Prostate gland (tissue), 2 donors: ENCODE results near the gene TNRC6B. TPM values are rescaled to one million over a fixed set of nuclear protein-coding genes. Genes with fewer than 3 reads are reported as not detected.
A peak's percentile ranks its signal among the peaks of the same experiment; 100 is the strongest.
"Not testable (repeated sequence)": the region's sequence is repeated elsewhere in the genome, so short reads cannot be mapped to it uniquely, and the experiment has no call there.

ENCODE experiments used
- DNase-seq: peaks from one replicate; pipeline ENCODE4 v3.0.0-alpha.2; 2019; ENCODE audit warnings: low spot score
- H3K27ac ChIP-seq, 2 donors: fragments of 200-600 bp; sonication (generic); 2 replicates each; pipeline ENCODE4 v1.5.1; 2017 to 2019
- H3K27me3 ChIP-seq: fragments of 200-600 bp; sonication (generic); replicated peaks from 2 replicates; pipeline ENCODE4 v1.5.1; 2019; ENCODE audit not compliant: insufficient read depth
- H3K36me3 ChIP-seq, 2 donors: fragments of 200-600 bp; sonication (generic); 1 replicate in 1 of 2; 2 replicates in 1 of 2; pipeline versions ENCODE4 v1.5.1 to v1.8.1; 2017 to 2019
- H3K4me1 ChIP-seq: fragments of 200-600 bp; sonication (generic); replicated peaks from 2 replicates; pipeline ENCODE4 v1.5.1; 2019
- H3K4me3 ChIP-seq, 2 donors: fragments of 200-600 bp; sonication (generic); 2 replicates each; pipeline ENCODE4 v1.5.1; 2017 to 2019
- H3K9me3 ChIP-seq: fragments of 200-600 bp; sonication (generic); 2 replicates; pipeline ENCODE4 v1.5.1; 2017
- POLR2A ChIP-seq: fragments of 450-650 bp; IDR thresholded peaks from one replicate; pipeline ENCODE4 v1.6.1; 2016; ENCODE audit warnings: antibody characterized with exemption, mild to moderate bottlenecking
- POLR2AphosphoS5 ChIP-seq: sonication (generic); formaldehyde crosslinking; IDR thresholded peaks from one replicate; pipeline ENCODE4 v1.6.1; 2017; ENCODE audit warnings: antibody characterized with exemption
- WGBS: methylation state at CpG from one replicate; pipeline ENCODE4 v1.1.5; 2018; 5-methylcytosine and 5-hydroxymethylcytosine counted together
- intact Hi-C: fragments of 100-400 bp; cut with DNase I; formaldehyde crosslinking; loops from one replicate; pipeline ENCODE4 v1.14.2; 2022
- total RNA-seq, 2 donors: library from RNA; depleted of rRNA; stranded (reverse); fragments of >200 nt; gene quantifications; one replicate each; pipeline ENCODE4 v1.1.0, GENCODE V29; 2016
- TF ChIP-seq, protein P1 (sequence below), 4 experiments: fragments of 200-600 bp in 2 of 4; fragments of 450-650 bp in 2 of 4; sonication (generic) in 2 of 4; IDR thresholded peaks; 1 replicate in 3 of 4; 2 replicates in 1 of 4; pipeline ENCODE4 v1.5.1; 2016 to 2019; ENCODE audit warnings: antibody characterized with exemption in 4 of 4, mild to moderate bottlenecking in 2 of 4, moderate library complexity in 2 of 4

The TNRC6B gene
- total RNA-seq, 2 donors from 2014 or later = 43.8 to 118 TPM

DNA sequence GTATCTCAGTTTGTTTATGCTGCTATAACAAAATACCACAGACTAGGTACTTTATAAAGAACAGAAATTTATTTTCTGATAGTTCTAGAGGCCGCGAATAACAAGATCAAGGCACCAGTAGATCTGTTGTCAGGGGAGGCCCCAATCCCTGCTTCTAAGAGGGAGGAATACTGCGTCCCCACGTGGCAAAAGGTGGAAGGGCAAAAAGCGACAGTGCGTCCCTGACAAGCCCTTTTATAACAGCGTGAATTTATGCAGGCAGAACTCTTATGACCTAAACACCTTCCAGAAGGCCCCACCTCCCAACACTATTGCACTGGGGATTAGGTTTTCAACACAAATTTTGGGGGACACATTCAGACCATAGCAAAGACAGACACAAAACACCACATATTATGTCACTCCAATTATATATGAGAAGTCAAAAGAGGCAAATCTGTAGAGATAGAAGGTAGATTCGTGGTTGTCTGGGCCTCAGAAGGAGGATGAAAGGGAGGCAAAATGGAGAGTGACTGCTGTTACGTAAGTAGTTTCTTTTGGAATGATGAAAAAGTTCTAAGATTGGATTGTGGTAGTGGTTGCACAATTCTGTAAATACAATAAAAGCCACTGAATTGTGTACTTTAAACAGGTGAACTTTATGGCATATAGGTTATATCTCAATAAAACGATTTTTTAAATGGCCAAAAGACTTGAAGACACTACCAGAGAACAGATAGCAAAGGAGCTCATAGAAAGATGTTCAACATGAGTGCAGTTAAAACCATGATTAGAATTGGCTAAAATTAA is 30.1 kb upstream of the TNRC6B start:
- Histone ChIP-seq H3K27ac (no peak overlapping the region), H3K4me1 (no peaks in the 10 kb centered on the region), H3K9me3 (no peaks in the 10 kb centered on the region), H3K27me3 (no peaks in the 10 kb centered on the region), H3K36me3 (no peaks in the 10 kb centered on the region), H3K4me3 (no peak overlapping the region)
- no peak for TF ChIP-seq POLR2AphosphoS5
- no peak for TF ChIP-seq POLR2A
- TF ChIP-seq, protein P1, sequence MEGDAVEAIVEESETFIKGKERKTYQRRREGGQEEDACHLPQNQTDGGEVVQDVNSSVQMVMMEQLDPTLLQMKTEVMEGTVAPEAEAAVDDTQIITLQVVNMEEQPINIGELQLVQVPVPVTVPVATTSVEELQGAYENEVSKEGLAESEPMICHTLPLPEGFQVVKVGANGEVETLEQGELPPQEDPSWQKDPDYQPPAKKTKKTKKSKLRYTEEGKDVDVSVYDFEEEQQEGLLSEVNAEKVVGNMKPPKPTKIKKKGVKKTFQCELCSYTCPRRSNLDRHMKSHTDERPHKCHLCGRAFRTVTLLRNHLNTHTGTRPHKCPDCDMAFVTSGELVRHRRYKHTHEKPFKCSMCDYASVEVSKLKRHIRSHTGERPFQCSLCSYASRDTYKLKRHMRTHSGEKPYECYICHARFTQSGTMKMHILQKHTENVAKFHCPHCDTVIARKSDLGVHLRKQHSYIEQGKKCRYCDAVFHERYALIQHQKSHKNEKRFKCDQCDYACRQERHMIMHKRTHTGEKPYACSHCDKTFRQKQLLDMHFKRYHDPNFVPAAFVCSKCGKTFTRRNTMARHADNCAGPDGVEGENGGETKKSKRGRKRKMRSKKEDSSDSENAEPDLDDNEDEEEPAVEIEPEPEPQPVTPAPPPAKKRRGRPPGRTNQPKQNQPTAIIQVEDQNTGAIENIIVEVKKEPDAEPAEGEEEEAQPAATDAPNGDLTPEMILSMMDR (IDR thresholded peaks at IDR 0.05) = no peak
- DNase-seq = no peak
- intact Hi-C loops = no loop called here
- 80% methylated on average over 10 of the region's 10 CpGs for WGBS

DNA sequence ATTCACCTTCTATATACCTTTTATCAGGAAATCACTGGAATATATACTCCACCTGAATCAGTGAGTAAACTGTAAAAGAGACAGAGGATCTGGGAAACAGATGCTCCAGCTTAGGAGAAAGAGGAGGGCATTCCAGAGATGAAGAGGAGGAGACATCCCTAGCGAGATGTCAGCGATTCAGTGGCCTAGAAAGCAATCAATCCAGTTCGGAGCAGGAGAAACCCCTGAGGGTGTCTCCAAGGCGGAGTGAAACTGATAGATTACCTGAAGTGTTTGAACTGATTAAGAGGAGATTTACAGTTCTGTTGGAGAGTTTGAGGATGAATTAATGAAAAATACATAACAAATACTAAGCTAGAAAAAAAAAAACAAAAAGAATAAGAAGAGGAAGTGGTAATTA is 24.5 kb upstream of the TNRC6B start:
- no peak for DNase-seq
- WGBS = 83% methylated on average over 4 of the region's 4 CpGs

DNA sequence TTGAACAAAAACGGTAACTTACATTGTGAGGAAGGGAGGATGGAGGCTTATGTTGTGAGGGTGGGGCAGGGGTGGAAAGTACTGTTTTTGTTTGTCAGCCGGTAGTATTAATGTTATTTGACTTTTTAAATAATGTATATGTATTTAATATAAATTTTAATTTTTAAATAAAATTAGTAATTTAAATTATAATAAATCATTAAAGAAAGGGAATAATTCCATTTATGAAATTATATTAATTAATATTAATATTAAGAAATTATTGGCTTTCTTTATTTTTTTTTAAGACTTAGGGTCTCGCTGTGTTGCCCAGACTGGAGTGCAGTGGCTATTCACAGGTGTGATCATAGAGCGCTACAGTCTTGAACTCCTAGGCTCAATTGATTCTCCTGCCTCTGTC is 24.0 kb upstream of the TNRC6B start:
- H3K36me3 ChIP-seq = no peaks in the 10 kb centered on the region
- H3K9me3 ChIP-seq = no peaks in the 10 kb centered on the region
- no peak for TF ChIP-seq POLR2A
- TF ChIP-seq, protein P1 (IDR thresholded peaks at IDR 0.05) = no peak
- TF ChIP-seq POLR2AphosphoS5 = no peak
- no peak for DNase-seq
- WGBS = 86% methylated on average over 4 of the region's 4 CpGs
- H3K27ac ChIP-seq = no peak overlapping the region
- H3K27me3 ChIP-seq = no peaks in the 10 kb centered on the region
- no peak overlapping the region for H3K4me3 ChIP-seq
- intact Hi-C loops = no loop called here
- no peaks in the 10 kb centered on the region for H3K4me1 ChIP-seq

More for the DNA sequence above, 24.5 kb upstream of the TNRC6B start:
- Histone ChIP-seq H3K27me3 (no peaks in the 10 kb centered on the region), H3K27ac (no peak overlapping the region), H3K9me3 (no peaks in the 10 kb centered on the region), H3K4me3 (no peak overlapping the region), H3K4me1 (no peaks in the 10 kb centered on the region), H3K36me3 (no peaks in the 10 kb centered on the region)
- intact Hi-C loops = no loop called here
- TF ChIP-seq, protein P1 (IDR thresholded peaks at IDR 0.05) = no peak
- TF ChIP-seq POLR2AphosphoS5 (no peak), POLR2A (no peak)

DNA sequence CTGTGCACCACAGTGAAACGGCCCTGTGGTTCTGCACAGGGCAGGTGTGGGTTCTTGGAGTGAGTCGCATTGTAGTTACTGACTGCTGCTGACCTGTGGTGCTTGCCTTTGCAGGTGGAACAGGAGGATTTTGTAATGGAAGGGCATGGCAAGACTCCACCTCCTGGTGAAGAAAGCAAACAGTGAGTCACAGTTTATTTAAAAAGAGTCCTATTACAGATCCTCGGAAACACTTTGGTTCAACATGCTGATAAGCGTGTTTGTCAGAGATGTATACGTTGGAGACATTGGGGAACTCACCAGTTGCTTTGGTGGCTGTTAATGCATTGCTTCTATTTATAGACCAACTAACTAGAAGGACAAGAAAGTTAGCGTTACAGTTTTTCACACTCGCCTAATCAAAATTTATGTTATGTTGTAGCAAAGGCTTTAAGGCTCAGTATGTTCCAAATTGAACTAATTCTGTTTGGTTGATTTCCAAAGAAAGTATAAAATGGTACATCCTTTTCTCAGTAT is 21.7 kb upstream of the TNRC6B start:
- intact Hi-C loops = no loop called here
- Histone ChIP-seq H3K27me3 (no peaks in the 10 kb centered on the region), H3K4me3 (no peak overlapping the region), H3K9me3 (no peaks in the 10 kb centered on the region), H3K36me3 (no peaks in the 10 kb centered on the region), H3K4me1 (no peaks in the 10 kb centered on the region), H3K27ac (peak overlapping the region; percentile 17 to 35)
- DNase-seq = peak; percentile 72
- TF ChIP-seq, protein P1 (IDR thresholded peaks at IDR 0.05) = peak in 3 of 4 experiments; percentile 12 to 51 (median 50)
- TF ChIP-seq POLR2AphosphoS5 = peak; percentile 87
- no peak for TF ChIP-seq POLR2A
- WGBS = 22% methylated on average over 7 of the region's 7 CpGs

DNA sequence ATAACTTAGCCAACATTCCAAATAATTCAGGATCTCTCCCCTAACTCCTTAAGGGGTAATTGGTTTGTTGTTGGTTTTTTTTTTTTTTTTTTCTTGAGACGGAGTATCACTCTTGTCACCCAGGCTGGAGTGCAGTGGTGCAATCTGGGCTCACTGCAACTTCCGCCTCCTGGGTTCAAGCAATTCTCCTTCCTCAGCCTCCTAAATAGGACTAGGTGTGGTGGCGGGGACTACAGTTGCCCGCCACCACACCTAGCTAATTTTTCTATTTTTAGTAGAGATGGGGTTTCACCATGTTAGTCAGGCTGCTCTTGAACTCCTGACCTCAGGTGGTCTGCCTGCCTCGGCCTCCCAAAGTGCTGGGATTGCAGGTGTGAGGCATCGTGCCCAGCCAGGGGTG is 21.0 kb upstream of the TNRC6B start:
- H3K9me3 ChIP-seq, H3K4me1 ChIP-seq, intact Hi-C loops, H3K4me3 ChIP-seq, H3K36me3 ChIP-seq, DNase-seq, H3K27me3 ChIP-seq: not testable (repeated sequence)
- peak overlapping the region; percentile 17 to 35 for H3K27ac ChIP-seq
- 88% methylated on average over 6 of the region's 6 CpGs for WGBS
